SK-N-MC (cell line): ENCODE data around the gene KPNB1.

Experiments used
- EZH2 ChIP-seq: fragments of 200-600 bp; sonication (generic); IDR thresholded peaks from one replicate; pipeline ENCODE4 v1.6.1; 2017; ENCODE audit warnings: antibody characterized with exemption
- FOXP2 ChIP-seq: optimal IDR thresholded peaks from 2 replicates; pipeline ENCODE3; 2011; ENCODE audit warnings: mild to moderate bottlenecking, moderate library complexity; ENCODE audit not compliant: insufficient read depth; ENCODE audit errors: extremely low read length, control extremely low read depth
- POLR2AphosphoS5 ChIP-seq: IDR thresholded peaks from 2 replicates; pipeline ENCODE4 v1.6.1; 2012; ENCODE audit warnings: mild to moderate bottlenecking, low read depth, low read length, borderline replicate concordance

- TF ChIP-seq POLR2AphosphoS5 (no peak), EZH2 (no peak), FOXP2 (no peak)
Measured at GRCh38 chr17:47708312-47708863, 58.7 kb downstream of the KPNB1 start.
